Measurements from ENCODE around the gene TRIM7. TPM values are rescaled to one million over a fixed set of nuclear protein-coding genes. Genes with fewer than 3 reads are reported as not detected.

The TRIM7 gene
- total RNA-seq, result 14.3 and 14.6 TPM in 2 replicates

DNA sequence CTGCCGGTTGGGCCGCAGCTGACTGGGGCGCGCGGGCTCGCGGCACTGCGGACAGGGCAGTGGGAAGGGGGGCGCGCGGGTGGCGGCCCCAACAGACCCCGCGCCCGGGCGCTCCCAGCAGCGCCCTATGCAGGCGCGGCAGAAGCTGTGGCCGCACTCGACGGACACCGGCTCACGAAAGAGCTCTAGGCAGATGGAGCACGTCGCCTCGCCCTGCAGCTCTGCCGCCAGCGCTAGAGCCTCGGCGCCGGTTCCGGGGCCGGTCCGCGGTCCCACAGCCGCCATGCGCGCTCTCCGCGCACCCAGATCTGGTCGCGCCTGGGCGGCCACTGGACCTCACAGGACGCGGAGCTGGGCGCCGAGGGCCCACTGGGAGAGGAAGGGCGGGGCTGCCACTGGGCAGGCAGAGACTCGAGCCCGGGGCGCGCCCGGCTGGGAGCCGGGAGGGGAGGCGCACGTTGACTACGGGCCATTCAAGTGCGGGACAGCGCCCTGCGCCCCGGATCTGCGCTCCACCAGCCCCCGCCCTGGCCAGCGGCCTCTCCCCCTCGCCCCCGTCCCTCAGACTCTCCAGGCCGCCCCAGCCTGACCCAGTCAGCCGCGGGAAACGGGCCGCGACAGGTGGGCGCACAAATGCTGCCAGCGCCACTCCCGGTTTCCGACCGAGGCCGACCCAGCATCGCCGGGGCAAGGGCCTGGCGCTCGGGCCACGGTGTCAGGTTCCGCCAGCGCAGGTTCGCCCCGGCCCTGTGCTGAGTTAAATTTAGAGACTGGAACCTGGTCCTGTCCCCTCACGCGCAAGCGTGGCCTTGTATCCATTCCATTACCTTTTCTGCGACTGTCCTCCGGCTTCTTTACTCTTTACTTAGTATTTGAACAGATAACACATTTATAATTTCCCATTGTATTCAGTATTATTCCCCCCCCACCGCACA lies at the start of gene TRIM7:
Gene TRIM7 (minus strand): TSS at position 371 of the 935 bp plus-strand sequence. CDS start 86 bp downstream, at position 285.

DNA sequence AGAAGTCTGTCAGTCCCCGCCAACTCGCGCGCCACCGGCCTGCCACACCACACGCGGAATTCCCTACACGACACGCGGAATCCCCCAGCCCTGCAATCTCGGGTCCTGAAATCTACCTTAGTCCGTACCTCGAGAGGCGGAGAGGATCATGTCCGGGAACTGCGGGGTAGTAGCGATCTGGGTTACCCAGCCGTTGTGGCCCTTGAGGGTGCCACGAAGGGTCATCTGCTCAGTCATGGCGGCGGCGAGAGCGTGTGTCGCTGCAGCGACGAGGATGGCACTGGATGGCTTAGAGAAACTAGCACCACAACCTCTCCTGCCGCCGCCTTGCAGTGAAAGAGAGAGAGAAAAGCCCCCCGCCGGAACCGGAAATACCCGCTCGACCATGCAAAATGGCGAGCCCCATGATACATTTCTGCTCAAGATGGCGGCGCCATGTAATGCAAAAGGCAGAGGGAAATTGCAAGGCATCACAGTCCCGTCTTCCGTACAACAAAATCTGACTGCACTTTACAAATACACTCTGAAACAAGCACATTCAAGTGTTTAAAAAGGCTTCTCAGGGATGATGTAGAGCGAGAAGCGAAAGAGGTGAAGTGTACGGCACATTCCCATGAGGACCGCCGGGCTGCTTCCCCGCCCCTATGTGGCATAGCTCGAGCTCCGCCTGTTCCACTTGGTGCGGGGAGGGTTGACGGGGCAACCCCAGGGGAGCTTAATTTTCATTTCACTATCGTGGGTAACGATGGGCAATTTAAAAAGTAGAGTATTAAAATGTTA lies 38.8 kb upstream of the TRIM7 start, which contains the start of gene RACK1:
Gene RACK1 (minus strand): TSS at position 343 of the 780 bp plus-strand sequence. CDS start 106 bp downstream, at position 237.

DNA sequence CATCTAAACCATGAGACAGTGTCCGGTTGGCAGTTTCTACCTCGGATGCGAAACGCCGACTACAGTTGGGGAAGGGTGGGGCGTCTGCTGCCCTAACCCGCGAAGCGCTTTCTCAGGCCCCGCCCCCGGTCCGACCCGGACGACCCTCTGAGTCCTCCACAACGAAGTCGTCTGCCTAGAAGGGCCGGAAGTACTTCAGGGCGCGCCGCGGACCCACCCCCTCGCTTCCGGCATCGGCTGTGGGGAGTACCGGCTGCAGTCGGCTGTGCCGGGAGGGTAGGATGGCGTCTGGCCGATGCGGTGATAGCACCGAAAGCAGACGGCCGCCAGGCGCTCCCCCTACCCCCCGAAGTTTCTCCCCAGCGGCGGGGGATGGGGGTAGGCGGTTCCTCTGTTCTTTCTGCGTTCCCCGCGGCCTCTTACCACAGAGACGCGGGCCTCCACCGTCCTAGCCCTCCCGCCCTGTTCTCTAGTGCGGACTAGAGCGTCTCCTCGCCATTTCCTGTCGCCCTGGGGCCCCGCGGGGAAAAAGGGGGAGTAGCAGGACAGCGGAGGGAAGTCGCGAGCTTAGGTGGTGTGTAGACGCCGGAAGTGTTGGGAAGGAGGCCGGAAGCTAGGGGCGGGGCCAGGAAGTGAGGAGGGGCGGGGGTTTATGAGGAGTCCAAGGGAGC lies 18.2 kb upstream of the TRIM7 start, which contains the start of gene TRIM41:
Gene TRIM41 (plus strand): TSS at position 224 of the 671 bp plus-strand sequence. CDS start 719 bp downstream, outside the sequence.

DNA sequence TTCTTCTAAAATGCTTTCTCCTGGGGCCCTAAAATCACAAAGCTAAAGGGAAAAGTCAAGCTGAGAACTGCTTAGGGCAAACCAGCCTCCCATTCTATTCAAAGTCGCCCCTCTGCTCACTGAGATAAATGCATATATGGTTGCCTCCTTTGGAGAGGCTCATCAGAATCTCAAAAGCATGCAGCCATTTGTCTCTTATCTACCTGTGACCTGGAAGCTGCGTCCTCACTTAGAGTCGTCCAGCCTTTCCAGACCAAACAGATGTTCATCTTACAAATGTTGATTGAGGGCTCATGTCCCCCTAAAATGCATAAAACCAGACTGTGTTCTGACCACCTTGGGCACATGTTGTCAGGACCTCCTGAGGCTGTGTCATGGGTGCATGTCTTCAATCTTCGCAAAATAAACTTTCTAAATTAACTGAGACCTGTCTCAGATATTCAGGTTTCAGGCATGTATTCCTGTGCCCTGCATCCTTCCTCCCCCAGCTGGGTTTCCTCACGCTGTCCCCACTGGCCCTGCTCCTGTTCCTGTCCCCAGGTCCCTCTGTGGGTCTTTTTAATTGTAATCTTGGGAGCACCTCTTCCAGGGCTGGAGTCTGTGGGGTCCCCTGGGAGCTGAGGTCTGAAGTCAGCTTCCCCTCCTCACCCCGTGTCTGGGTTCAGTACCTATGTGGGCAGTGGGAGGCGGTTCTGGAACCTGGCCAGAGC lies 57.9 kb downstream of the TRIM7 start, which contains the start of gene OR2V2:
Gene OR2V2 (plus strand): TSS at position 660 of the 710 bp plus-strand sequence. CDS start 7,357 bp downstream, outside the sequence.

Other genes with a start within 250 kb of the TRIM7 start
- not detected in 2 replicates for gene BTNL3, start 216.3 kb downstream of the TRIM7 start, total RNA-seq
- gene BTNL9, start 164.9 kb downstream of the TRIM7 start, total RNA-seq, result 0.32 TPM in 1 of 2 replicates, not detected in the other
- gene OR2V1, start 74.0 kb downstream of the TRIM7 start, total RNA-seq, result not detected in 2 replicates
- gene OR2V2, start 57.6 kb downstream of the TRIM7 start, total RNA-seq, result not detected in 2 replicates
- 7.8 and 8.1 TPM in 2 replicates for gene TRIM41, start 18.1 kb upstream of the TRIM7 start, total RNA-seq
- 2,767 and 4,648 TPM in 2 replicates for gene RACK1, start 38.7 kb upstream of the TRIM7 start, total RNA-seq
- gene TRIM52, start 55.9 kb upstream of the TRIM7 start, total RNA-seq, result 5.8 and 6.5 TPM in 2 replicates
- not detected in 2 replicates for gene OR4F3, start 162.1 kb upstream of the TRIM7 start, total RNA-seq

Data from epithelial cell of umbilical artery (primary cell).